ENCODE data around the gene PPP1R9B.

GRCh38 chr17:50101346-50102163 lies 48.9 kb downstream of the PPP1R9B start:
- TF ChIP-seq CTCF (conservative IDR thresholded peaks at IDR 0.05) (no peak), ZFX (IDR thresholded peaks at IDR 0.05) (no peak)

Measured in C4-2B (cell line).